HepG2 (cell line): ENCODE results near the gene GRIK4. TPM values are rescaled to one million over a fixed set of nuclear protein-coding genes. Genes with fewer than 3 reads are reported as not detected.

Experiments
- CSRNP1 ChIP-seq: sonication (generic); formaldehyde crosslinking; IDR thresholded peaks from 2 replicates; pipeline ENCODE4 v1.8.1; 2023; ENCODE audit warnings: mild to moderate bottlenecking, missing genetic modification reagents
- EZH2 ChIP-seq: conservative IDR thresholded peaks from 2 replicates; pipeline ENCODE4 v1.6.1; 2012; ENCODE audit warnings: mild to moderate bottlenecking, low read depth, low read length, moderate library complexity
- JDP2 ChIP-seq: sonication (generic); formaldehyde crosslinking; IDR thresholded peaks from 2 replicates; pipeline ENCODE4 v1.8.1; 2022; ENCODE audit warnings: missing genetic modification reagents, borderline replicate concordance
- SCMH1 ChIP-seq: sonication (generic); formaldehyde crosslinking; IDR thresholded peaks from 2 replicates; pipeline ENCODE4 v1.9.0; 2021; ENCODE audit warnings: missing genetic modification reagents, mild to moderate bottlenecking, borderline replicate concordance
- ZMYM2 ChIP-seq: sonication (generic); formaldehyde crosslinking; IDR thresholded peaks from 2 replicates; pipeline ENCODE4 v1.8.0; 2022; ENCODE audit warnings: mild to moderate bottlenecking, missing genetic modification reagents
- ZNF274 ChIP-seq: sonication (generic); formaldehyde crosslinking; IDR thresholded peaks from 2 replicates; pipeline ENCODE4 v1.5.1; 2020; ENCODE audit warnings: mild to moderate bottlenecking, missing genetic modification reagents
- ZNF777 ChIP-seq: sonication (generic); formaldehyde crosslinking; IDR thresholded peaks from 2 replicates; pipeline ENCODE4 v1.4.0; 2020; ENCODE audit warnings: missing genetic modification reagents
- polyA plus RNA-seq, 8 experiments: library from polyadenylated mRNA; depleted of rRNA in 3 of 8; stranded (reverse) in 7 of 8; unstranded in 1 of 8; fragments of >200 nt; fragmentation: Illumina TruSeq in 4 of 8; extraction: Trizol in 4 of 8; gene quantifications; 2 replicates each; pipeline versions ENCODE4 v1.2.1 to v1.2.3, GENCODE V29; 2011 to 2016; ENCODE audit warnings: low read depth in 4 of 8, missing spikeins in 1 of 8, mixed read lengths in 1 of 8; ENCODE audit not compliant: insufficient read depth in 1 of 8
- total RNA-seq, 5 experiments: library from RNA; depleted of rRNA; stranded (reverse); fragments of >200 nt; fragmentation: Illumina TruSeq; extraction: Trizol; gene quantifications; 2 replicates each; pipeline ENCODE4 v1.2.3, GENCODE V29; 2016; ENCODE audit warnings: low read depth in 1 of 5
- TF ChIP-seq, protein P1 (sequence below): sonication (generic); formaldehyde crosslinking; IDR thresholded peaks from 2 replicates; pipeline ENCODE4 v1.4.0; 2020; ENCODE audit warnings: missing genetic modification reagents
- TF ChIP-seq, protein P2 (sequence below): sonication (generic); formaldehyde crosslinking; IDR thresholded peaks from 2 replicates; pipeline ENCODE4 v1.5.0; 2020; ENCODE audit warnings: missing genetic modification reagents

GRIK4 gene
- total and polyA plus RNA-seq, 2 of the 13 experiments (the other 11 are each of a cell fraction or from before 2014, with no cell fraction given) = 0.04 to 0.07 TPM

- TF ChIP-seq, protein P1, sequence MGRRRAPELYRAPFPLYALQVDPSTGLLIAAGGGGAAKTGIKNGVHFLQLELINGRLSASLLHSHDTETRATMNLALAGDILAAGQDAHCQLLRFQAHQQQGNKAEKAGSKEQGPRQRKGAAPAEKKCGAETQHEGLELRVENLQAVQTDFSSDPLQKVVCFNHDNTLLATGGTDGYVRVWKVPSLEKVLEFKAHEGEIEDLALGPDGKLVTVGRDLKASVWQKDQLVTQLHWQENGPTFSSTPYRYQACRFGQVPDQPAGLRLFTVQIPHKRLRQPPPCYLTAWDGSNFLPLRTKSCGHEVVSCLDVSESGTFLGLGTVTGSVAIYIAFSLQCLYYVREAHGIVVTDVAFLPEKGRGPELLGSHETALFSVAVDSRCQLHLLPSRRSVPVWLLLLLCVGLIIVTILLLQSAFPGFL (CRISPR knock-in tag) = no peak
- no peak for TF ChIP-seq CSRNP1 (CRISPR knock-in tag)
- no peak for TF ChIP-seq EZH2
- TF ChIP-seq ZNF777 = no peak
- TF ChIP-seq ZNF274 (CRISPR knock-in tag) = no peak
- TF ChIP-seq, protein P2, sequence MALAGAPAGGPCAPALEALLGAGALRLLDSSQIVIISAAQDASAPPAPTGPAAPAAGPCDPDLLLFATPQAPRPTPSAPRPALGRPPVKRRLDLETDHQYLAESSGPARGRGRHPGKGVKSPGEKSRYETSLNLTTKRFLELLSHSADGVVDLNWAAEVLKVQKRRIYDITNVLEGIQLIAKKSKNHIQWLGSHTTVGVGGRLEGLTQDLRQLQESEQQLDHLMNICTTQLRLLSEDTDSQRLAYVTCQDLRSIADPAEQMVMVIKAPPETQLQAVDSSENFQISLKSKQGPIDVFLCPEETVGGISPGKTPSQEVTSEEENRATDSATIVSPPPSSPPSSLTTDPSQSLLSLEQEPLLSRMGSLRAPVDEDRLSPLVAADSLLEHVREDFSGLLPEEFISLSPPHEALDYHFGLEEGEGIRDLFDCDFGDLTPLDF (CRISPR knock-in tag) = no peak
- TF ChIP-seq SCMH1 (CRISPR knock-in tag) = no peak
- no peak for TF ChIP-seq ZMYM2 (CRISPR knock-in tag)
- TF ChIP-seq JDP2 (CRISPR knock-in tag) = no peak
These were observed 318.6 kb downstream of the GRIK4 start (continued) for GRCh38 chr11:120830085-120830620.
